ENCODE data around the gene SLC4A4. TPM values are rescaled to one million over a fixed set of nuclear protein-coding genes. Genes with fewer than 3 reads are reported as not detected.
"Not testable (repeated sequence)": the region's sequence is repeated elsewhere in the genome, so short reads cannot be mapped to it uniquely, and the experiment has no call there.

SLC4A4 gene
- total RNA-seq, 1 experiment from 2014 or later, result 1.4 TPM

- not testable (repeated sequence) for DNase-seq (ENCODE audit: low spot score)
These were observed 70.1 kb downstream of the SLC4A4 start for GRCh38 chr4:71408961-71409360.

DNA sequence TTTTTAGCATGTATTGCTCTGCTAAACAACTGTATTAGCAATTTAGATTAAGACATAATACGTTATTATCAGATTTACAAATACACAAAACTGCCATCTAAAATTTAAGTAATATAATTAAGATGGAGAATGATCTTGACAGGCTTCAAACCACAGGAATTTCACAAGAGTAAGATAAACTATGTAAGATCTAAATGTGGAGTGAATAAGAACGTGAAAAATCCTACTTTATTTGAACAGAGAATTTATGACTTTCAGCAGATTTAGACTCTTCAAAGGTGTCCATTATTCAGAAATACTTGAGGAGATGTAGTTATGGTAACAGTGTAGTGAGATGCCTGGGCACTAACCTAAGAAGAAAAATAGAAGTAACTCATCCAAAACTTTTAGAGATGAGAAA is 73.2 kb downstream of the SLC4A4 start:
- no peak for DNase-seq (ENCODE audit: low spot score)

- no peak for DNase-seq (ENCODE audit: low spot score)
These were observed 76.7 kb downstream of the SLC4A4 start for GRCh38 chr4:71415491-71415890.

- no peak for DNase-seq (ENCODE audit: low spot score)
These were observed 78.3 kb downstream of the SLC4A4 start for GRCh38 chr4:71417150-71417549.

DNA sequence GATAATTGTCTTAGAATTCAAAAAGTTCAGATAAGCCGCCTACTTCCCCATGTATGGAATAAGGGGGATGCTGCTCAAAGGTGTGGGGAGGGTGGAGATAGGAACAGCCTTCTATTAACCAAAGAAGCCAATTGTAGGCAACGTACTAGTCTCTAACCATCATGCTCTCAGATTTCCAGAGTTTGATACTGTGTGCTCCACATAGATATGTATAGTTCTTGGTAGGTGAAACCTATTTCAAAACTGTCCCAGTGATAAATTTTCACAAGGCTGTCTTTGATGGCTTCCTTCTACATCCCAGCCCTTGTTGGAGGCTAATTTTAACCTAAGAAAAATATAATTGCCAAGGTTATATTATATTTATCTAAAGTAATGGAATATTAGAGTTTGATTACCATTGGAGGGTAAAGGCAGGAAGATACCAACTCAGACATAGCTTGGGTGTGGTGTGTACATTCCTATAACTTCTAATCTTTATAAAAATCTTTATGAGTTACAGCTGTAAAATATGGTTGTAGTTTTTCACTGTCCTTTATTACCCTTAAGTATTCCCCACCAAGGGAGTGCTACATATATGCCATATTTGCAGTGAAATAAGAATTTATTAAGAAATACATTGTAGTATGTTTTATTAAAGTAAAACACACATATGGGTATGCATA is 87.7 kb downstream of the SLC4A4 start:
- DNase-seq (ENCODE audit: low spot score), result peak; percentile 12

- DNase-seq (ENCODE audit: low spot score), result no peak
These were observed 90.3 kb downstream of the SLC4A4 start for GRCh38 chr4:71429106-71429505.

GRCh38 chr4:71429962-71430361 is 91.1 kb downstream of the SLC4A4 start:
- no peak for DNase-seq (ENCODE audit: low spot score)

- no peak for DNase-seq (ENCODE audit: low spot score)
These were observed 91.8 kb downstream of the SLC4A4 start for GRCh38 chr4:71430609-71431008.

DNA sequence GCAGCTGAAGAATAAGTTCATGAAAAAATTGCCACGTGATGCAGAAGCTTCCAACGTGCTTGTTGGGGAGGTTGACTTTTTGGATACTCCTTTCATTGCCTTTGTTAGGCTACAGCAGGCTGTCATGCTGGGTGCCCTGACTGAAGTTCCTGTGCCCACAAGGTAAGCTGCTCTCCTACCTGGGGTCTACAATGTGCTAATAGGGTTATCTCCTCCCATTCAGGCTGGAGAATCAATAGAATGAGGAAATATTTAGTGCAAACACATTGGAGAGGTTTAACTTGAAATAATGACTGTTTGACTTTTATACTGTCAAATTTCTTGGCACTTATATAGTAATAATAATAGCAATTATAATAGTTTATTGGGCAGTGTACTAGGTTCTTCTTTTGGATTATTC is 101.8 kb downstream of the SLC4A4 start:
- DNase-seq (ENCODE audit: low spot score), result no peak

- DNase-seq (ENCODE audit: low spot score), result no peak
These were observed 102.7 kb downstream of the SLC4A4 start for GRCh38 chr4:71441186-71442169.

GRCh38 chr4:71442336-71442735 is 103.5 kb downstream of the SLC4A4 start:
- DNase-seq (ENCODE audit: low spot score), result no peak

DNA sequence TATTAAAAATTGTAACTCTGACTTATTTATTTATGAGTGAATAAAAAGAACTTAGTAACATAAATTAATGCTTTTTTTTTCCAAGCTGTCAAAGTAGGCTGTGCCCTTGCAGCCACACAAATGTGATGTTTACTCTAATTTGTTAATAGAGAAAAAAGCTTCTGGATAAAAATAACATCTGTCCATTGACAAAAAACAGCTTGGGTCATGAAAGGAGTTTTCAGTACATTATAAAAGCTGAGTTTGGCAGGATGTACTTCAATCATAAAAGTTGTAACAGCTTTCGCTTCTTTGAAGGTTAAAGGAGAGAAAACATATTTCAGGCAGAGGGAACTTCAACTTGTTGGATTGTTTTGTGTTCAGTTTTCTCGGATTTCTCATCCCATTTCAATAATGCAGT is 105.6 kb downstream of the SLC4A4 start:
- DNase-seq (ENCODE audit: low spot score), result no peak

GRCh38 chr4:71445811-71446210 is 107.0 kb downstream of the SLC4A4 start:
- no peak for DNase-seq (ENCODE audit: low spot score)

GRCh38 chr4:71446479-71447081 is 107.8 kb downstream of the SLC4A4 start:
- DNase-seq (ENCODE audit: low spot score), result no peak

DNA sequence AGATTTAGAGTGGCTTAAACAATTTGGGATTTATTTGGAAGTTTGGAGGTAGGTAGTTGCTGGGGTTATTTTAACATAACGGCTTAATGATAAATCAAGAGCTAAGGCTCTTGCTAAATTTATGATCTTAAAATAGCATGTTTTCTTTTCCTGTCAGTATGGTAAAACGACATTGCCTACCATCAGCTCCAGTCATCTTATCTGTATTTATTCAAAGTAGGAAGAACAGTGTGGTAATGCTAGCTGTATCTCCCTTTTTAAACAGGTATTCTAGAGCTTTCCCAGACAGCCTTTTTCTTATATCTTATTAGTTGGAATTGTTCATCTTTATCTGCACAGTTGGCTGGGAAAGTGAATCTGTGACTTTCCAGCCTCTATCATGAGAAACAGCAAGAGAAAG is 110.2 kb downstream of the SLC4A4 start:
- DNase-seq (ENCODE audit: low spot score), result no peak

- no peak for DNase-seq (ENCODE audit: low spot score)
These were observed 111.1 kb downstream of the SLC4A4 start for GRCh38 chr4:71449878-71450277.

- DNase-seq (ENCODE audit: low spot score), result no peak
These were observed 114.7 kb downstream of the SLC4A4 start for GRCh38 chr4:71453531-71453930.

DNA sequence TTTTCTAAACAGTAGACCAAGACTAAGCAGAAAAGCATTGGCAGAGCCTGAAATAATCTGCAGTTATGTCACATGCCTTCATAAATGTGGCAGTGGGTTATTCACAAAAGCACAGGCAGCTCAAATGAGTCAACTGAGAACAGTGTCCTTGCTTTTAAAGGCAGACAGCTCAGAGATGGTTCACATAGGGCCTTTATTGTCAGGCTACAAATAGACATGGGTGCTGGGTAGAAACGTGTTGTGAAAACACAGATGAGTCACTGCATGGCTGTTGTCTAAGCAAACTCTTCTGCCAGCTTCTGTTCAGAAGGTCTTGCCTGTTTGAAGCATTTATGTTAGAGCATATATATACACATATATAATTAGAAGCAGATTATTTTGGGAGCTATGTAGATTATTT is 118.0 kb downstream of the SLC4A4 start:
- DNase-seq (ENCODE audit: low spot score), result peak; percentile 13

- peak; percentile 20 for DNase-seq (ENCODE audit: low spot score)
These were observed 121.6 kb downstream of the SLC4A4 start for GRCh38 chr4:71460371-71460770.

DNA sequence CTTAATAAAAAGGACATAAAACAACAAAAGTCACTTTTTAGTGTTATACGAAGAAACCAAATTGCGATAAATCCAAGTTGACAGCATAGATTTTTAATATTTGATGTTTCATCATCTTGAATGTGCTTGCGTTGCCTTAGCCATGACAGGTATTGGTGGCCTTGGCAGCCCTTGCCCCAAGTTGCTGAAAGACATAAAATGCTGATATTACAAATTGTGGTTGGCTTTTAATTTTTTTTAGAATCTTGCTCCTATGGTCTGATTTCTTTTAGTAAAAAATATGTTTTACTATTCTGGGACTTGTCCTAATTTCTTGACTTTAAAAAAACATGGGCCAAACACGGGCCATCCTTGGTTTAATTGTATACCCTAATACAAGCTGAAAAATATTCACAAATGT is 122.6 kb downstream of the SLC4A4 start:
- no peak for DNase-seq (ENCODE audit: low spot score)

DNA sequence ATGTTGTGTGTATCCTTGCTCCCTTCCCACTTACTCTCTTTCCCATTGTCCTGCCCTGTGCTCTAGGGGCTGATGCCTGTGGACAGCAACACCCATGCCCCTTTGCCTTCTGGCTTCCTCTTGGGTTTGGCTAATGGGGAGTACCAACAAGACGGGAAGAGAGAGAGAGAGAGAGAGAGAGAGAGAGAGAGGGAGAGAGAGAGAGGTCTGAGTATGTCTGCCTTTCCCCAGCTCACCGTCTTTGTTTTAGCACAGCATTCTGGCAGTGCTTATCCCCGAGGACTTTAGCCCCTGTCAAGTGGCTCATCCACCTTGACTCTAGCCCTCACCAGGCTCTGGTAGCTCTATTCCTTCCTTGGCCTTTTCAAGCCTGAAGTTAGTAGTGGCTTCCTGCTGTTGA is 128.0 kb downstream of the SLC4A4 start:
- no peak for DNase-seq (ENCODE audit: low spot score)

- DNase-seq (ENCODE audit: low spot score), result no peak
These were observed 129.4 kb downstream of the SLC4A4 start for GRCh38 chr4:71468116-71468710.
